WTC11 (cell line): ENCODE data around the gene LVRN. TPM values are rescaled to one million over a fixed set of nuclear protein-coding genes. Genes with fewer than 3 reads are reported as not detected.

ENCODE experiments used
- ATAC-seq: fragments of 200-7000 bp; cut with Tn5 transposase; 2 replicates; pipeline ENCODE4 v1.10.0; 2021; ENCODE audit warnings: mild to moderate bottlenecking, moderate library complexity
- CTCF ChIA-PET: fragments of 300-600 bp; sonication (Branson Sonifier 250); formaldehyde crosslinking; loops from one replicate; lab custom pipeline; 2021; ENCODE audit warnings: antibody characterized with exemption; lab: Charles Lee
- POLR2A ChIA-PET: fragments of 350-600 bp; sonication (Branson Sonifier 250); formaldehyde crosslinking; loops from one replicate; lab custom pipeline; 2021; ENCODE audit warnings: antibody characterized with exemption; lab: Charles Lee
- DNase-seq: peaks from one replicate; pipeline ENCODE4 v3.0.0; 2021; ENCODE audit warnings: low spot score
- H3K27ac Mint-ChIP-seq: 2 replicates; pipeline ENCODE4 v1.8.0; 2021; ENCODE audit warnings: mixed read lengths
- H3K27me3 Mint-ChIP-seq: 2 replicates; pipeline ENCODE4 v1.8.0; 2021; ENCODE audit warnings: low read depth, mild to moderate bottlenecking, moderate library complexity, mixed read lengths
- H3K36me3 Mint-ChIP-seq: 2 replicates; pipeline ENCODE4 v1.8.0; 2021; ENCODE audit warnings: mixed read lengths
- H3K4me1 Mint-ChIP-seq: 2 replicates; pipeline ENCODE4 v1.8.0; 2022; ENCODE audit warnings: mixed read lengths
- H3K4me3 Mint-ChIP-seq: 2 replicates; pipeline ENCODE4 v1.8.0; 2021; ENCODE audit warnings: mild to moderate bottlenecking, moderate library complexity, mixed read lengths
- H3K9me3 Mint-ChIP-seq: 2 replicates; pipeline ENCODE4 v1.8.0; 2021; ENCODE audit warnings: mixed read lengths
- ATF1 ChIP-seq: sonication (generic); formaldehyde crosslinking; IDR thresholded peaks from 2 replicates; pipeline ENCODE4 v1.8.1; 2023; ENCODE audit warnings: mild to moderate bottlenecking, moderate library complexity, missing genetic modification reagents
- CREB1 ChIP-seq: sonication (generic); formaldehyde crosslinking; IDR thresholded peaks from 2 replicates; pipeline ENCODE4 v1.8.0; 2023; ENCODE audit warnings: mild to moderate bottlenecking, missing genetic modification reagents
- E2F1 ChIP-seq: sonication (generic); formaldehyde crosslinking; IDR thresholded peaks from 2 replicates; pipeline ENCODE4 v1.8.0; 2022; ENCODE audit warnings: mild to moderate bottlenecking, missing genetic modification reagents
- ELF4 ChIP-seq: sonication (generic); formaldehyde crosslinking; IDR thresholded peaks from 2 replicates; pipeline ENCODE4 v1.8.1; 2022; ENCODE audit warnings: low read depth, mild to moderate bottlenecking, moderate library complexity, missing genetic modification reagents
- ETV6 ChIP-seq: sonication (generic); formaldehyde crosslinking; IDR thresholded peaks from 2 replicates; pipeline ENCODE4 v1.8.1; 2022; ENCODE audit warnings: mild to moderate bottlenecking, missing genetic modification reagents
- GABPB1 ChIP-seq: sonication (generic); formaldehyde crosslinking; IDR thresholded peaks from 2 replicates; pipeline ENCODE4 v1.8.1; 2023; ENCODE audit warnings: mild to moderate bottlenecking, missing genetic modification reagents
- IRF2 ChIP-seq: sonication (generic); formaldehyde crosslinking; IDR thresholded peaks from 2 replicates; pipeline ENCODE4 v1.8.0; 2022; ENCODE audit warnings: low read depth, missing genetic modification reagents, borderline replicate concordance
- JAZF1 ChIP-seq: fragments of 250-450 bp; sonication (Bioruptor Pico); IDR thresholded peaks from 2 replicates; pipeline ENCODE4 v1.9.0; 2021; ENCODE audit warnings: moderate library complexity, mild to moderate bottlenecking, inconsistent platforms
- NFATC4 ChIP-seq: fragments of 250-450 bp; sonication (Bioruptor Pico); IDR thresholded peaks from 2 replicates; pipeline ENCODE4 v1.9.0; 2021; ENCODE audit warnings: mild to moderate bottlenecking
- PRRX2 ChIP-seq: fragments of 250-450 bp; sonication (Bioruptor Pico); IDR thresholded peaks from 2 replicates; pipeline ENCODE4 v1.8.0; 2021; ENCODE audit warnings: mild to moderate bottlenecking
- RELA ChIP-seq: sonication (generic); formaldehyde crosslinking; IDR thresholded peaks from 2 replicates; pipeline ENCODE4 v1.8.1; 2022; ENCODE audit warnings: missing genetic modification reagents, mild to moderate bottlenecking, borderline replicate concordance
- SMAD3 ChIP-seq: sonication (generic); formaldehyde crosslinking; IDR thresholded peaks from 2 replicates; pipeline ENCODE4 v1.8.0; 2022; ENCODE audit warnings: missing genetic modification reagents, mild to moderate bottlenecking, borderline replicate concordance
- TCF7 ChIP-seq: sonication (generic); formaldehyde crosslinking; IDR thresholded peaks from 2 replicates; pipeline ENCODE4 v1.8.0; 2022; ENCODE audit warnings: mild to moderate bottlenecking, low read depth, missing genetic modification reagents, moderate library complexity
- TP53 ChIP-seq: sonication (generic); formaldehyde crosslinking; IDR thresholded peaks from 2 replicates; pipeline ENCODE4 v1.8.1; 2023; ENCODE audit warnings: mild to moderate bottlenecking, missing genetic modification reagents
- ZNF138 ChIP-seq: sonication (generic); formaldehyde crosslinking; conservative IDR thresholded peaks from 2 replicates; pipeline ENCODE4 v1.8.1; 2022; ENCODE audit warnings: mild to moderate bottlenecking, moderate library complexity, missing genetic modification reagents
- ZNF317 ChIP-seq: sonication (generic); formaldehyde crosslinking; IDR thresholded peaks from 2 replicates; pipeline ENCODE4 v1.8.1; 2023; ENCODE audit warnings: low read depth, mild to moderate bottlenecking, moderate library complexity, missing genetic modification reagents, borderline replicate concordance
- ZNF396 ChIP-seq: fragments of 250-450 bp; sonication (Bioruptor Pico); IDR thresholded peaks from 2 replicates; pipeline ENCODE4 v1.8.0; 2021; ENCODE audit warnings: mild to moderate bottlenecking, moderate library complexity, borderline replicate concordance
- ZNF423 ChIP-seq: fragments of 250-450 bp; sonication (Bioruptor Pico); IDR thresholded peaks from 2 replicates; pipeline ENCODE4 v2.1.2; 2022; ENCODE audit warnings: mild to moderate bottlenecking, moderate library complexity
- ZSCAN18 ChIP-seq: fragments of 250-450 bp; sonication (Bioruptor Pico); IDR thresholded peaks from 2 replicates; pipeline ENCODE4 v2.1.2; 2022; ENCODE audit warnings: mild to moderate bottlenecking, moderate library complexity
- total RNA-seq: library from RNA; stranded (reverse); gene quantifications from 3 replicates; pipeline ENCODE4 v1.2.3, GENCODE V29; 2021
- TF ChIP-seq, protein P1 (sequence below): sonication (generic); formaldehyde crosslinking; IDR thresholded peaks from 2 replicates; pipeline ENCODE4 v1.8.0; 2022; ENCODE audit warnings: mild to moderate bottlenecking, missing genetic modification reagents
- TF ChIP-seq, protein P2 (sequence below): sonication (generic); formaldehyde crosslinking; IDR thresholded peaks from 2 replicates; pipeline ENCODE4 v1.8.0; 2023; ENCODE audit warnings: mild to moderate bottlenecking, missing genetic modification reagents
- TF ChIP-seq, protein P3 (sequence below): sonication (generic); formaldehyde crosslinking; IDR thresholded peaks from 2 replicates; pipeline ENCODE4 v1.8.1; 2022; ENCODE audit warnings: mild to moderate bottlenecking, missing genetic modification reagents, moderate library complexity, borderline replicate concordance
- TF ChIP-seq, protein P4 (sequence below): fragments of 250-450 bp; sonication (Bioruptor Pico); IDR thresholded peaks from 2 replicates; pipeline ENCODE4 v1.9.0; 2021; ENCODE audit warnings: moderate library complexity, mild to moderate bottlenecking, inconsistent platforms, borderline replicate concordance
- TF ChIP-seq, protein P5 (sequence below): fragments of 250-450 bp; sonication (Bioruptor Pico); conservative IDR thresholded peaks from 2 replicates; pipeline ENCODE4 v1.9.0; 2021; ENCODE audit warnings: mild to moderate bottlenecking

LVRN gene
- total RNA-seq, 1 experiment from 2014 or later = 0.13 TPM

- TF ChIP-seq ZNF138 (CRISPR knock-in tag) (no peak), NFATC4 (CRISPR knock-in tag) (no peak), E2F1 (CRISPR knock-in tag) (no peak)
Observed at GRCh38 chr5:116038817-116039216, 76.5 kb downstream of the LVRN start (continued).

GRCh38 chr5:116042375-116042774 is 80.1 kb downstream of the LVRN start:
- Mint-ChIP-seq H3K4me3 (no peak overlapping the region), H3K27me3 (no peaks in the 10 kb centered on the region), H3K4me1 (peaks cover 24% of the 10 kb centered on the region), H3K27ac (no peak overlapping the region), H3K36me3 (no peaks in the 10 kb centered on the region), H3K9me3 (no peaks in the 10 kb centered on the region)
- ChIA-PET CTCF (no interaction called here), POLR2A (no interaction called here)
- DNase-seq (no peak), ATAC-seq (no peak)
- no peak for TF ChIP-seq IRF2
- TF ChIP-seq JAZF1 = no peak

DNA sequence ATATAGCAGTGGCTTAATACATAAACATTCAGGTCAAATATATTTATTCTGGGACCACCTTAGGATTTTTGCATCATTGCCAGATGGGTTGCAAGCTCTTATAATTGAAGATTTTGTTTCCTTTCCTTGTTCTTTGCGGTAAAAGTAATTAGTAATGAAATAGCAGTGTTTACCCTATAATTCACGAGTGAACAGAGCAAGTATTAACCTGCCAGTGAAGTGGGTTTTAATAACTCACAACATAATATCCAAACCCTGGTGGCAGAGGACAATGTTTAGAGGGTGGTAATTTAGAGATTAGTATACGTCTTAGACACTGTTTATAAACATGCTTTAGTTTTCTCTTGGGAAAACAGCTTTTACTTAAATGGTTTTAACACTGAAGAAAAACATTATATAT is 81.8 kb downstream of the LVRN start:
- CTCF ChIA-PET = no interaction called here

GRCh38 chr5:116045821-116046220 is 83.5 kb downstream of the LVRN start:
- Mint-ChIP-seq H3K4me1 (peaks cover 5% of the 10 kb centered on the region), H3K27me3 (no peaks in the 10 kb centered on the region)
- ATAC-seq = no peak
- TF ChIP-seq, protein P1, sequence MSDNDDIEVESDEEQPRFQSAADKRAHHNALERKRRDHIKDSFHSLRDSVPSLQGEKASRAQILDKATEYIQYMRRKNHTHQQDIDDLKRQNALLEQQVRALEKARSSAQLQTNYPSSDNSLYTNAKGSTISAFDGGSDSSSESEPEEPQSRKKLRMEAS (CRISPR knock-in tag) = no peak
- TF ChIP-seq ZSCAN18 (CRISPR knock-in tag) (no peak), ELF4 (CRISPR knock-in tag) (no peak), ZNF396 (CRISPR knock-in tag) (no peak), TP53 (CRISPR knock-in tag) (no peak), GABPB1 (CRISPR knock-in tag) (no peak), CREB1 (no peak), ZNF317 (CRISPR knock-in tag) (no peak), ZNF423 (no peak), ETV6 (CRISPR knock-in tag) (no peak), TCF7 (CRISPR knock-in tag) (no peak)
- TF ChIP-seq, protein P2, sequence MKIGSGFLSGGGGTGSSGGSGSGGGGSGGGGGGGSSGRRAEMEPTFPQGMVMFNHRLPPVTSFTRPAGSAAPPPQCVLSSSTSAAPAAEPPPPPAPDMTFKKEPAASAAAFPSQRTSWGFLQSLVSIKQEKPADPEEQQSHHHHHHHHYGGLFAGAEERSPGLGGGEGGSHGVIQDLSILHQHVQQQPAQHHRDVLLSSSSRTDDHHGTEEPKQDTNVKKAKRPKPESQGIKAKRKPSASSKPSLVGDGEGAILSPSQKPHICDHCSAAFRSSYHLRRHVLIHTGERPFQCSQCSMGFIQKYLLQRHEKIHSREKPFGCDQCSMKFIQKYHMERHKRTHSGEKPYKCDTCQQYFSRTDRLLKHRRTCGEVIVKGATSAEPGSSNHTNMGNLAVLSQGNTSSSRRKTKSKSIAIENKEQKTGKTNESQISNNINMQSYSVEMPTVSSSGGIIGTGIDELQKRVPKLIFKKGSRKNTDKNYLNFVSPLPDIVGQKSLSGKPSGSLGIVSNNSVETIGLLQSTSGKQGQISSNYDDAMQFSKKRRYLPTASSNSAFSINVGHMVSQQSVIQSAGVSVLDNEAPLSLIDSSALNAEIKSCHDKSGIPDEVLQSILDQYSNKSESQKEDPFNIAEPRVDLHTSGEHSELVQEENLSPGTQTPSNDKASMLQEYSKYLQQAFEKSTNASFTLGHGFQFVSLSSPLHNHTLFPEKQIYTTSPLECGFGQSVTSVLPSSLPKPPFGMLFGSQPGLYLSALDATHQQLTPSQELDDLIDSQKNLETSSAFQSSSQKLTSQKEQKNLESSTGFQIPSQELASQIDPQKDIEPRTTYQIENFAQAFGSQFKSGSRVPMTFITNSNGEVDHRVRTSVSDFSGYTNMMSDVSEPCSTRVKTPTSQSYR (CRISPR knock-in tag) = no peak
- TF ChIP-seq, protein P3, sequence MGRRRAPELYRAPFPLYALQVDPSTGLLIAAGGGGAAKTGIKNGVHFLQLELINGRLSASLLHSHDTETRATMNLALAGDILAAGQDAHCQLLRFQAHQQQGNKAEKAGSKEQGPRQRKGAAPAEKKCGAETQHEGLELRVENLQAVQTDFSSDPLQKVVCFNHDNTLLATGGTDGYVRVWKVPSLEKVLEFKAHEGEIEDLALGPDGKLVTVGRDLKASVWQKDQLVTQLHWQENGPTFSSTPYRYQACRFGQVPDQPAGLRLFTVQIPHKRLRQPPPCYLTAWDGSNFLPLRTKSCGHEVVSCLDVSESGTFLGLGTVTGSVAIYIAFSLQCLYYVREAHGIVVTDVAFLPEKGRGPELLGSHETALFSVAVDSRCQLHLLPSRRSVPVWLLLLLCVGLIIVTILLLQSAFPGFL = no peak
- TF ChIP-seq, protein P4, sequence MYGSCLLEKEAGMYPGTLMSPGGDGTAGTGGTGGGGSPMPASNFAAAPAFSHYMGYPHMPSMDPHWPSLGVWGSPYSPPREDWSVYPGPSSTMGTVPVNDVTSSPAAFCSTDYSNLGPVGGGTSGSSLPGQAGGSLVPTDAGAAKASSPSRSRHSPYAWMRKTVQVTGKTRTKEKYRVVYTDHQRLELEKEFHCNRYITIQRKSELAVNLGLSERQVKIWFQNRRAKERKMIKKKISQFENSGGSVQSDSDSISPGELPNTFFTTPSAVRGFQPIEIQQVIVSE (CRISPR knock-in tag) = no peak

More for the DNA sequence above, 81.8 kb downstream of the LVRN start:
- Mint-ChIP-seq H3K9me3 (no peaks in the 10 kb centered on the region), H3K4me3 (no peak overlapping the region), H3K36me3 (no peaks in the 10 kb centered on the region), H3K27me3 (no peaks in the 10 kb centered on the region), H3K4me1 (peaks cover 9% of the 10 kb centered on the region), H3K27ac (no peak overlapping the region)
- no peak for DNase-seq
- no peak for ATAC-seq
- TF ChIP-seq RELA (CRISPR knock-in tag) = no peak
- TF ChIP-seq ATF1 (CRISPR knock-in tag) = no peak
- no peak for TF ChIP-seq PRRX2 (CRISPR knock-in tag)
- TF ChIP-seq ZNF423 = no peak
- TF ChIP-seq SMAD3 (CRISPR knock-in tag) = no peak
- TF ChIP-seq, protein P5, sequence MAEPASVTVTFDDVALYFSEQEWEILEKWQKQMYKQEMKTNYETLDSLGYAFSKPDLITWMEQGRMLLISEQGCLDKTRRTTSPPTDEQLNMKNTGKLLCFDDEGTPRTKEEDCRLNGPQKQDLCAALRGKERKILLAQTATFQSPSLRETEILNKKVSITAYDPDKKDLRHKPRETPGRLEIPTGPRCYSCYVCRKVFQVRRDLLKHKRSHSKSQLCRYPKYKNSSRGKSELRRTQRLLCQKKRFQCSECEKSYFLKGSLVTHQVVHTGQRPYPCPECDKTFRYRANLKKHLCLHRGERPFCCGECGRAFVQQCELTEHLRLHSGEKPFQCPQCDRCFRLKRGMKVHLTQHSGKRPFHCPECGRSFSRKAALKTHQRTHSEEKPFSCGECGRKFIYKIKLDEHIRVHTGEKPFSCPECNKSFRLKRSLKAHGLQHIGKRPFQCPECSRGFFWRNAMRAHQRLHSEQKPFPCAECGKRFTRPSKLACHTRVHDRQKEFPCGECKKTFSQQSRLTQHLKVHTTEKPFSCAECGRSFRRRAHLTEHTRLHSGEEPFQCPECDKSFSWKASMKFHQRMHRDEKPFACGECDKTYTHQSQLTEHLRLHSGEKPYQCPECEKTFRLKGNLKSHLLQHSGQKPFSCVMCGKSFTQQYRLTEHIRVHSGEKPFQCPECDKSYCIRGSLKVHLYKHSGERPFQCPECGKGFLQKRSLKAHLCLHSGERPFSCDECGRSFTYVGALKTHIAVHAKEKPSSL (CRISPR knock-in tag) = no peak
- POLR2A ChIA-PET = no interaction called here

More at GRCh38 chr5:116045821-116046220, 83.5 kb downstream of the LVRN start:
- H3K27ac Mint-ChIP-seq = no peak overlapping the region
- no peak overlapping the region for H3K4me3 Mint-ChIP-seq
- H3K9me3 Mint-ChIP-seq = no peaks in the 10 kb centered on the region
- H3K36me3 Mint-ChIP-seq = no peaks in the 10 kb centered on the region
- ChIA-PET POLR2A (no interaction called here), CTCF (no interaction called here)
- DNase-seq = no peak
